Breast epithelium (tissue), 4 donors: Measurements from ENCODE around the gene HCK. TPM values are rescaled to one million over a fixed set of nuclear protein-coding genes. Genes with fewer than 3 reads are reported as not detected.
"Not testable (repeated sequence)": the region's sequence is repeated elsewhere in the genome, so short reads cannot be mapped to it uniquely, and the experiment has no call there.

Experiments used
- DNase-seq, 2 donors: peaks; one replicate each; pipeline ENCODE4 v3.0.0-alpha.2; 2019; ENCODE audit warnings: low spot score in 2 of 2
- H3K27ac ChIP-seq, 2 donors: fragments of 200-600 bp; sonication (generic) in 1 of 2; one replicate each; pipeline ENCODE4 v1.5.1; 2016 to 2019; ENCODE audit warnings: mild to moderate bottlenecking in 1 of 2
- H3K27me3 ChIP-seq, 2 donors: fragments of 200-600 bp; sonication (generic) in 1 of 2; one replicate each; pipeline versions ENCODE4 v1.5.1 to v1.6.0; 2017 to 2019; ENCODE audit warnings: control low read depth in 1 of 2, mild to moderate bottlenecking in 1 of 2
- H3K36me3 ChIP-seq: fragments of 200-600 bp; one replicate; pipeline ENCODE4 v1.5.1; 2019
- H3K4me1 ChIP-seq, 2 donors: fragments of 200-600 bp; sonication (generic); one replicate each; pipeline ENCODE4 v1.5.1; 2016 to 2019; ENCODE audit warnings: control low read depth in 1 of 2
- H3K4me3 ChIP-seq, 3 donors: fragments of 200-600 bp; sonication (generic); 1 replicate in 2 of 3; 2 replicates in 1 of 3; pipeline ENCODE4 v1.5.1; 2016 to 2019; ENCODE audit warnings: mild to moderate bottlenecking in 3 of 3, moderate library complexity in 2 of 3
- H3K9me3 ChIP-seq, 2 donors: fragments of 200-600 bp; sonication (generic) in 1 of 2; one replicate each; pipeline ENCODE4 v1.5.1; 2016 to 2019; ENCODE audit warnings: control low read depth in 1 of 2
- POLR2A ChIP-seq: fragments of 450-650 bp; IDR thresholded peaks from one replicate; pipeline ENCODE4 v1.6.1; 2016; ENCODE audit warnings: antibody characterized with exemption, mild to moderate bottlenecking, moderate library complexity
- POLR2AphosphoS5 ChIP-seq, 3 donors: sonication (generic); formaldehyde crosslinking; IDR thresholded peaks; one replicate each; pipeline ENCODE4 v1.6.1; 2017; ENCODE audit warnings: antibody characterized with exemption in 3 of 3
- intact Hi-C: fragments of 100-400 bp; cut with DNase I; formaldehyde crosslinking; loops from one replicate; pipeline ENCODE4 v1.15.1; 2023; ENCODE audit warnings: low total_unique reads
- total RNA-seq, 3 donors: library from RNA; depleted of rRNA; stranded (reverse); fragments of >200 nt; gene quantifications; one replicate each; pipeline ENCODE4 v1.1.0, GENCODE V29; 2016
- TF ChIP-seq, protein P1 (sequence below), 3 donors: fragments of 450-650 bp; IDR thresholded peaks; one replicate each; pipeline ENCODE4 v1.5.1; 2016 to 2017; ENCODE audit warnings: antibody characterized with exemption in 3 of 3, mild to moderate bottlenecking in 3 of 3, moderate library complexity in 3 of 3

The HCK gene
- total RNA-seq, 3 donors from 2014 or later, result 10.2 to 27.4 (median 16.0) TPM

DNA sequence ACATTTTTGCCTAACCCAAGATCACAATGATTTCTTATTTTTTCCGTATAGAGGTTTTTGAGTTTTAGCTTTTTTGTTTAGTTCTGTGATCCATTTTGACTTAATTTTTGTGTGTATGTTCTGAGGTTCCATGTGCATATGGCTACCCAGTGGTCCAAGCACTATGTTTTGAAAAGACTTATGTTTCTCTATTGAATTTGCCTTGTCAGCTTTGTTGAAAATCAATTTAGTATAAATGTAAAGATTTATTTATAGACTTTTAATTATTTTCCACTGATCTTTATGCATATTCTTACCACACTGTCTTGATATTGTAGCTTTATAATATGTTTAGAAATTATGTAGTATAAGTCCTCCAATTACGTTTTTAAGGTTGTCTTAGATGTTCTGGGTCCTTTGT lies 67.7 kb downstream of the HCK start:
- Histone ChIP-seq H3K4me1 (no peaks in the 10 kb centered on the region), H3K4me3 (no peak overlapping the region), H3K27ac (no peak overlapping the region), H3K9me3 (no peaks in the 10 kb centered on the region), H3K36me3 (no peaks in the 10 kb centered on the region), H3K27me3 (no peaks in the 10 kb centered on the region)
- DNase-seq, result no peak
- TF ChIP-seq POLR2A (no peak), POLR2AphosphoS5 (IDR thresholded peaks at IDR 0.05) (no peak)
- TF ChIP-seq, protein P1, sequence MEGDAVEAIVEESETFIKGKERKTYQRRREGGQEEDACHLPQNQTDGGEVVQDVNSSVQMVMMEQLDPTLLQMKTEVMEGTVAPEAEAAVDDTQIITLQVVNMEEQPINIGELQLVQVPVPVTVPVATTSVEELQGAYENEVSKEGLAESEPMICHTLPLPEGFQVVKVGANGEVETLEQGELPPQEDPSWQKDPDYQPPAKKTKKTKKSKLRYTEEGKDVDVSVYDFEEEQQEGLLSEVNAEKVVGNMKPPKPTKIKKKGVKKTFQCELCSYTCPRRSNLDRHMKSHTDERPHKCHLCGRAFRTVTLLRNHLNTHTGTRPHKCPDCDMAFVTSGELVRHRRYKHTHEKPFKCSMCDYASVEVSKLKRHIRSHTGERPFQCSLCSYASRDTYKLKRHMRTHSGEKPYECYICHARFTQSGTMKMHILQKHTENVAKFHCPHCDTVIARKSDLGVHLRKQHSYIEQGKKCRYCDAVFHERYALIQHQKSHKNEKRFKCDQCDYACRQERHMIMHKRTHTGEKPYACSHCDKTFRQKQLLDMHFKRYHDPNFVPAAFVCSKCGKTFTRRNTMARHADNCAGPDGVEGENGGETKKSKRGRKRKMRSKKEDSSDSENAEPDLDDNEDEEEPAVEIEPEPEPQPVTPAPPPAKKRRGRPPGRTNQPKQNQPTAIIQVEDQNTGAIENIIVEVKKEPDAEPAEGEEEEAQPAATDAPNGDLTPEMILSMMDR (IDR thresholded peaks at IDR 0.05), result no peak
- intact Hi-C loops, result no loop called here

DNA sequence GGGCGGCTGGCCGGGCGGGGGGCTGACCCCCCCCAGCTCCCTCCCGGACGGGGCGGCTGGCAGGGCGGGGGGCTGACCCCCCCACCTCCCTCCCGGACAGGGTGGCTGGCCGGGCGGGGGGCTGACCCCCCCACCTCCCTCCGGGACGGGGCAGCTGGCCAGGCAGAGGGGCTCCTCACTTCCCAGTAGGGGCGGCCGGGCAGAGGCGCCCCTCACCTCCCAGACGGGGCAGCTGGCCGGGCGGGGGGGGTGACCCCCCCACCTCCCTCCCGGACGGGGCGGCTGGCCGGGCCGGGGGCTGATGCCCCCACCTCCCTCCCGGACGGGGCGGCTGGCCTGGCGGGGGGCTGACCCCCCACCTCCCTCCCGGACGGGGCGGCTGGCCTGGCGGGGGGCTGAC lies 69.9 kb downstream of the HCK start:
- H3K9me3 ChIP-seq, DNase-seq, intact Hi-C loops, H3K36me3 ChIP-seq, H3K4me3 ChIP-seq, H3K27me3 ChIP-seq, H3K4me1 ChIP-seq, H3K27ac ChIP-seq: not testable (repeated sequence)

DNA sequence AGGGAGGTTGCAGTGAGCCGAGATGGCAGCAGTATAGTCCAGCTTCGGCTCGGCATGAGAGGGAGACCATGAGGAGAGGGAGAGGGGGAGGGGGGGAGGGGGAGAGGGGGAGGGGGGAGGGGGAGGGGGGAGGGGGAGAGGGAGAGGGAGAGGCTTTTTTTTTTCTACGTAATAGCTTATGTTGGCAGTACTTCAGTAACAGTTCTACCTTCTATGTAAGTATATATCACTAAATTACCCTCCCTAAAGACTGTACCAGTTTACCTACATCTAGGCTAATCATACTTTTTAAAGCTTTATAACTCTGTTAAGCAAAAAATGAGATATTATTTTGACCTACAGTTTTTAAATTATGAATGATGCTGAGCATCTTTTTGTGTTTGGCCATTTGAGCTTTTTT lies 71.0 kb downstream of the HCK start:
- no peak overlapping the region for H3K27ac ChIP-seq
- H3K27me3 ChIP-seq, result no peaks in the 10 kb centered on the region
- intact Hi-C loops, result no loop called here
- H3K4me1 ChIP-seq, result no peaks in the 10 kb centered on the region
- H3K9me3 ChIP-seq, result no peaks in the 10 kb centered on the region
- H3K4me3 ChIP-seq, result no peak overlapping the region
- no peak for DNase-seq
- no peaks in the 10 kb centered on the region for H3K36me3 ChIP-seq
- TF ChIP-seq POLR2A (no peak), POLR2AphosphoS5 (IDR thresholded peaks at IDR 0.05) (no peak)
- TF ChIP-seq, protein P1 (IDR thresholded peaks at IDR 0.05), result no peak

DNA sequence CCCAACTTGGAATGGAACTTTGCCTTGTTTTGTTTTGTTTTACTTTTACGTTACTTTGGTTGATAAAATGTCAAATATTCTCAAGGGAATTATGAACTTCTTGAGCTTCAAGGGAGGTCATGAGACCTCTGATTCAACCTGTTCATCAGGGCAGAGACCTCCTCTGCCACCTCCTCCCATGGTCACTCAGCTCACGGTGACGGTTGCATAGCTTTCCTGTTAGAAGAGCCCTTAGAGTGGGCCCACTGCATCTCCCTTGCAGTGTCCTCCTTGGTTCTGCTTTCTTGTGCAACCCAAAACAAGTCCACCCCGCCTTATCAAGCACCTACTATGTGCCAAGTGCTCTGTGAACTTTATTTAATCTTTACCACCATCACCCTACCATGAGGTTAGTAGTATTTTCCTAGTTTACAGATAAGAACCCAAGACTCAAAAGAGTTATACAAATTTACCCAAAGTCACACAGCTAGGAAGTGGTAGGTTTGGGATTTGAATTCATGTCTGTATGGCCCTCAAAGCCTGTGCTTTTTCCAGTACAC lies 72.9 kb downstream of the HCK start:
- Histone ChIP-seq H3K9me3 (no peaks in the 10 kb centered on the region), H3K4me1 (no peaks in the 10 kb centered on the region)

DNA sequence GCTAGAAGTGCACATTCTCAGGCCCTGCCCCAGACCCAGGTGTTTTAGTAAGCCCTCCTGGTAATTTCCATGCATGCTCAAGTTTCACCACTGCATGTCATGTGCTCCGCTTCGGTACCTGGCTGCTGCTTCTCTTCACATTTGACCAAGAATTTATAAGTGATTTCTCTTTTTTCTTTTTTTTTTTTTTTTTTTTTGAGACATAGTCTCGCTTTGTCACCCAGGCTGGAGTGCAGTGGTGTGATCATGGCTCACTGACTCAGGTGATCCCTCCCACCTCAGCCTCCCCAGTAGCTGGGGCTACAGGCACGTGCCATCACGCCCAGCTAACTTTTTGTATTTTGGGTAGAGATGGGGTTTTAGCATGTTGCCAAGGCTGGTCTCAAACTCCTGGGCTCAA lies 73.5 kb downstream of the HCK start:
- Histone ChIP-seq H3K27me3 (no peaks in the 10 kb centered on the region), H3K27ac (no peak overlapping the region), H3K4me3 (no peak overlapping the region), H3K9me3 (no peaks in the 10 kb centered on the region), H3K36me3 (no peaks in the 10 kb centered on the region), H3K4me1 (no peaks in the 10 kb centered on the region)
- DNase-seq, result no peak
- intact Hi-C loops, result no loop called here
- TF ChIP-seq POLR2A, result no peak
- TF ChIP-seq POLR2AphosphoS5 (IDR thresholded peaks at IDR 0.05), result no peak
- TF ChIP-seq, protein P1 (IDR thresholded peaks at IDR 0.05), result no peak

More for the DNA sequence above, 72.9 kb downstream of the HCK start:
- H3K27ac ChIP-seq, result no peak overlapping the region
- no peaks in the 10 kb centered on the region for H3K27me3 ChIP-seq
- intact Hi-C loops, result no loop called here
- no peaks in the 10 kb centered on the region for H3K36me3 ChIP-seq
- TF ChIP-seq POLR2AphosphoS5 (IDR thresholded peaks at IDR 0.05), result no peak
- H3K4me3 ChIP-seq, result no peak overlapping the region
- no peak for DNase-seq

DNA sequence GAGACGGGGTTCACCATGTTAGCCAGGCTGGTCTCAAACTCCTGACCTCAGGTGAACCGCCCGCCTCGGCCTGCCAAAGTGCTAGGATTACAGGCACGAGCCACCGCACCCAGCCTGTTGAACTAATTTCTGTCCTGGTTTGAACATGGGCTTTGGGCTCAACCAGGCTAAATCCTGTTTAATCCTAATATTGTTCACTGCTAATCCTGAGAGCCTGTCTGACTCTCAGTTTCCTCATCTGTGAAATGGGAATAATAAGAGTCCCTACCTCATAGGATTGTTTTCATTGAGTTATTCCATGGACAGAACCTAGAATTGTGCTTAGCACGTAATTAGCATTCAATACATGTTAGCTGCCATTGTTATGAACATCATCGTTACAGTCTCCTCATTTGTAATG lies 74.9 kb downstream of the HCK start:
- Histone ChIP-seq H3K4me1 (no peaks in the 10 kb centered on the region), H3K9me3 (no peaks in the 10 kb centered on the region), H3K27me3 (no peaks in the 10 kb centered on the region), H3K36me3 (no peaks in the 10 kb centered on the region), H3K4me3 (no peak overlapping the region), H3K27ac (no peak overlapping the region)
- TF ChIP-seq, protein P1 (IDR thresholded peaks at IDR 0.05), result no peak
- TF ChIP-seq POLR2A, result no peak
- TF ChIP-seq POLR2AphosphoS5 (IDR thresholded peaks at IDR 0.05), result no peak
- intact Hi-C loops, result no loop called here
- no peak for DNase-seq
